ENCODE data around the gene FNDC8.
A peak's percentile ranks its signal among the peaks of the same experiment; 100 is the strongest.

The FNDC8 gene

DNA sequence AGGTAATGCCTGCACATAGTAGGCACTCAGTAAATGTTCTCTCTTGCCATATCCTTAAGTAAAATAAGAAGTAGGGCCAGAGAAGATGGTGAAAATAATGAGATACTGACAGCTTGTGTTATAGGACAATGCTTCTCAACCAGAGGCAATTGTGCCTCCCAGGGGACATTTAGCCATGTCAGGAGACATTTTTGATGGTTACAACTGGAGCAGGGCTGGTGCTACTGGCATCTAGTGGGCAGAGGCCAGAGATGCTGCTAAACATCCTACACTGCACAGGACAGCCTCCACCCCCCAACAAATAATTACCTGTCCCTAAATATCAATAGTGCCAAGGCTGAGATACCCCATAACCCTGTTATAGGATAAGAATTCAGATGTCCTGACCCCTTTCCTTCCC, 3.4 kb upstream of the FNDC8 start:
- peak overlapping the region; percentile 72 for H3K27ac Mint-ChIP-seq
- no peaks in the 10 kb centered on the region for H3K27me3 Mint-ChIP-seq
- H3K4me1 Mint-ChIP-seq (ENCODE audit: low read depth) = peaks cover 41% of the 10 kb centered on the region
- H3K9me3 Mint-ChIP-seq (ENCODE audit: low read depth) = no peaks in the 10 kb centered on the region
- peak overlapping the region; percentile 89 for H3K4me3 Mint-ChIP-seq
- H3K36me3 Mint-ChIP-seq = peaks cover 2% of the 10 kb centered on the region

DNA sequence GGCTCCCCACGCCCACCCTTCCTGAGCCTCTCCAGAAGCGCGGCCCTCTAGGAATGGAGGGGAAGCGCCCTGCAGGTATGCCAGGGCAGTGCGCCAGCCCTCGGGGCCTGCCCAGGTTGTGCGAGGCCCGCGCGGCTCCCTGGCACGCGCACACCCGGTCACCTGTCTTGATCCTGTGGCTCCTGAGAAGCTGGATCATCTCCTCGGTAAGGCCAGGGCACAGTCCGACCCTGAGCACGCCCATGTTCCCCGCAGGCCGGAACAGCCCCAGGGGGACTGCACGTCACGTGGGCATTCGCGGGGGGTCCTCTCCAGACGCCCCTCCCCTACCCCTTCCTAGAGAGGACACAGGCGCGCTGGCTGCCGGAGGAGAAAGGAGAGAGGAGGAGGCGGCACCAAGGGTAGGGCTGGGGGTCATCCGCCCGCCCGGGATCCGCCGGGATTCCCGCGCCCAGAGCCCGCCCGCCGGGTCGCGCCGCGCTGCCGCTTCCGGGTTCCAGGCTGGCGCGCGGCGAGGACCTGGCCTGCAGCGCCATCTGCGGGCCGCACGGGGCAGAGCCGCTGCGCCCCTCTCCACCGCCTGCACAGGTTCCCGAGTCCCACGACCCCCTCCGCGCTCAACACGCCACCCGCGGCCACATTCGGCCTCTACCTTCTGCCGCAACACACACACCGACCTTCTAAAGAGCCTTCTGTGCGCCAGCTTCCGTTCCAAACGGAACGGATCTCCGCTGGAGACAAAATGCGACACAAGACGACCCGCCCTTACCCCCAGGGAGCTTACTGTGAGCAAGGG, 1.8 kb upstream of the FNDC8 start, which contains the start of gene RAD51D:
RAD51D (minus strand) TSS at position 491 of the 796 bp plus-strand sequence; CDS start at position 244, 247 bp downstream.
- Mint-ChIP-seq H3K27ac (peak within 1 kb of the TSS; percentile 96), H3K9me3 (ENCODE audit: low read depth) (no peaks in the 10 kb centered on the region)

DNA sequence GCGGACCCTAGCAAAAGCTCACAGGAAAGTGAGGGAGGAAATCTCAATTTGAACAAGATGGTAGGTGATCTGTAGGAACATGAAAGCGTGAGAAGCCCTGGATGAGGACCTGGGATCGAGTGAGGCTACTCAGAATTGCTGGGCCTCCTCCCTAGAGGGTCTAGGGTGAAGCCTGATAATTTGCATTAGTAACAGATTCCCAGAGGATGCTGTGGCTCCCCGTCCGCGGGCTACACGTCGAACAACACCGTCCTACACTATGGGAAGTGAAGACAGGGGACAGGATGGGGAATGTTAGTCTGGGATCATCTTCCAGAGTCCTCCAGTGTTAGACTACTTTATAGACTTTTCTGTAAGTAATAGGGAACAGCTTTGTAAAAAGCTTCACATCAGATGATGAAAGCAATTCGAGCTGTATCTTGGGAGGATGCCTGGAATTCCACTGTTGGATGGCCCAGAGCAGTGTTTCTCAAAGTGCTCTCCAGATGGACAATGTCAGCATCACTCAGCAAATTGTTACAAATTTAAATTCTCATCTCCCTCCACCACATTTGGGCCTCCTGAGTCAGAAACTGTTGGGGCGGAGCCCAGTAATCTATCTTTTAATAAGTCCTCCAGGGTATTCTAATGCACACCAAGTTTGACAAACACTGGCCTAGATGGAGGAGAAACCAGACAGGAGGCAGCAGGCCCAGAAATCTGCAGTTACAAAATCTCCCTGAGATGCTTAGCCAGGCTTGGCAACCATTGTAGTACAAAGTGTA, 6.5 kb downstream of the FNDC8 start:
- no peaks in the 10 kb centered on the region for H3K36me3 Mint-ChIP-seq
- no peak overlapping the region for H3K4me3 Mint-ChIP-seq
- H3K4me1 Mint-ChIP-seq (ENCODE audit: low read depth) = peaks cover 2% of the 10 kb centered on the region
- no peak overlapping the region for H3K27ac Mint-ChIP-seq
- H3K9me3 Mint-ChIP-seq (ENCODE audit: low read depth) = no peaks in the 10 kb centered on the region
- H3K27me3 Mint-ChIP-seq = no peaks in the 10 kb centered on the region

More for the DNA sequence above, 1.8 kb upstream of the FNDC8 start, which contains the start of gene RAD51D:
- Mint-ChIP-seq H3K27me3 (no peaks in the 10 kb centered on the region), H3K4me3 (peak within 1 kb of the TSS; percentile 96), H3K4me1 (ENCODE audit: low read depth) (peaks cover 41% of the 10 kb centered on the region), H3K36me3 (peaks cover 2% of the 10 kb centered on the region)

DNA sequence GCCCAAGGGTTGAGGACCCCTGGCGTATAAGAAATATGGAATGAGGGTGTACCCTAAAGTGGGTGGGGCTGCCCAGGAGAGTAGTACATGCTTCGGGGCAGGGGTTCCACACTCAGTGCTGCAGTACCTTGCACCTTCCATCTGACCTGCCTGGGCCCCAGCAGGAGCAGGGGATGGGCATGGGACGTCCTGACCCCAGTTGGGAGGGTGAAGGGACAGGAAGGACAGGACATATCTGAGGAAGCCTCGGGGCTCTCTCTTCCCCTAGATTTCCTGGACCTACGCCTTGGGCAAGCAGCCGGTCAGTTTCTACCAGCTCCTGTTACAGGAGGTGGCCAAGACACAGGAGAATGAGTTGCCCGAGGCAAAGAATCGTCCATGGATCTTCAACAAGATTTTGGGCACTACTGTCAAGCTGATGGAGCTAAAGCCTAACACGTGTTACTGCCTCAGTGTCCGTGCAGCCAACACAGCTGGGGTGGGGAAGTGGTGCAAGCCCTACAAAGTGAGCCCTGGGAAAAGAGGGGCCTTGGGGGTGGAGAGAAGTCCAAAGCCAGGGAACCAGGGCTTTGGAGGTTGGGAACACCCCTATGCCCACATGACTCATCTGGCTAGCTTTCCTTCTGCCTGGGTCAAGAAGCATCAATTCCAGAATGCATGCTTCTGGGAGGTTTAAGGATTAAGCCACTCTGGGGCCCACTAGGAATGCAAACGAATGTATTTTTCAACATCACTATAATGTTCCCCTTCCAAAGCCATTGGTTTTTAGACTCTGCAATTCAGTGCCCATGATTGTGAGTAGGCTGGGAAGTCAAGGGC, 7.9 kb downstream of the FNDC8 start:
- no peaks in the 10 kb centered on the region for H3K9me3 Mint-ChIP-seq (ENCODE audit: low read depth)
- H3K4me1 Mint-ChIP-seq (ENCODE audit: low read depth) = peaks cover 2% of the 10 kb centered on the region
- no peak overlapping the region for H3K4me3 Mint-ChIP-seq
- no peaks in the 10 kb centered on the region for H3K27me3 Mint-ChIP-seq
- H3K27ac Mint-ChIP-seq = no peak overlapping the region
- peaks cover 2% of the 10 kb centered on the region for H3K36me3 Mint-ChIP-seq

DNA sequence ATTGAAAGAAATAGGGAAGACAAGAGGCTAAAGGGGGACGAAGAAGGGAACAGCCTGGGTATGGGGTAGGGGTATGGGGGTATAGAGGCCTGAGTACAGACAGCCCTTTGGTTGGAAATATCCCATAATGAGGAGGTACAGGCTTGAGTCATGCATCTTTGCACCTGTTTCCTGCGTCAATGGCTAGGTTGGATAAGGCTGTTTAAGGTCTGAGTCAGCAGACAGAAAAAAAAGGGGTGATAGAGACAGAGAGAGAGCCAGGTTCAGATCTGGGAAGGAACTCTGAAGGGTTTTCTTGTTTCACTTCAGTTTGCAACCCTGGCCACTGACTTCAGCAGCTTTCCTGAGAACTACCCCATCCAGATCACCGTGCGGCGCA, 8.5 kb downstream of the FNDC8 start:
- H3K27ac Mint-ChIP-seq = no peak overlapping the region

DNA sequence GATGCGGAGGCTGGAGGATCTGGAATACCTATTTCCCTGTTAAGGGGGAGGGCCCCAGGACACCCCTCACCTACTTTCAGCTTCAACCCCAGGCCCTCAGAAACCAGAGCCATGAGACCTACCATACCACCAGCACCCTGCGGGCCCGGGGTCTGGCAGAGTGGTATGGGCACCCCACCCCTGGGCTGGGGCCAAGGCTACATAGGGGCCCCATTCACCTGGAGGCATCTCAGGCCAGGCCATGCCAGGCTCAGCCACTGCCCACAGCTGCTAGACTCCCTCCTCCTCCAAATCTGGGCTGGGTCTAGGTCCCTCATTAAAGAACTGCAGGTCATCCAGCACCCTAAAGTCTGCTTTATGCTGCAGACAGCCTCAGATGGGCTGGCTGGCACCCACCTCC, 9.0 kb downstream of the FNDC8 start:
- Mint-ChIP-seq H3K4me3 (no peak overlapping the region), H3K27ac (peak overlapping the region; percentile 54), H3K4me1 (ENCODE audit: low read depth) (peaks cover 2% of the 10 kb centered on the region), H3K9me3 (ENCODE audit: low read depth) (no peaks in the 10 kb centered on the region), H3K36me3 (peaks cover 2% of the 10 kb centered on the region), H3K27me3 (no peaks in the 10 kb centered on the region)

More for the DNA sequence above, 8.5 kb downstream of the FNDC8 start:
- Mint-ChIP-seq H3K36me3 (peaks cover 2% of the 10 kb centered on the region), H3K4me3 (no peak overlapping the region), H3K4me1 (ENCODE audit: low read depth) (peaks cover 2% of the 10 kb centered on the region), H3K9me3 (ENCODE audit: low read depth) (no peaks in the 10 kb centered on the region), H3K27me3 (no peaks in the 10 kb centered on the region)

DNA sequence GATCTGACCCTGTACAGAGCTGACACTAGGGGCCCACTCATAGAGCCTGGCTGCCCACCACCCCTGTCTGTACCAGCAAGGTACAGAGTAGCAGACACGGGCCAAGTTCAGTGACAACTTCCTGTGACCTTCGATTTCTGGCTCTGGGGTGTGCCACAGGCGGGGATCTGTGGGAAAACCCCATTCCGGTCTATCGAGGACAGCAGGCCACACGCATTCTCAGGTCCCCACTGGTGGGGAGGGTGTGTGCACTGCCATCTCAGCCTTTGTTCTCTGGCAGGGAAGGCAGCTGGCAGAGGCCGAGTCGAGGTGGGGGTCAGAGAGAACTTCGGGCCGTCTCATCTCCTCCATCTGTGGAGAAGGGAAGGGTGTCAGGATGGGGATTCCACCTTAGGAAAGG, 10.7 kb downstream of the FNDC8 start:
- peaks cover 2% of the 10 kb centered on the region for H3K4me1 Mint-ChIP-seq (ENCODE audit: low read depth)
- H3K4me3 Mint-ChIP-seq = no peak overlapping the region
- H3K27ac Mint-ChIP-seq = no peak overlapping the region
- H3K27me3 Mint-ChIP-seq = no peaks in the 10 kb centered on the region
- H3K9me3 Mint-ChIP-seq (ENCODE audit: low read depth) = no peaks in the 10 kb centered on the region
- H3K36me3 Mint-ChIP-seq = peaks cover 2% of the 10 kb centered on the region

DNA sequence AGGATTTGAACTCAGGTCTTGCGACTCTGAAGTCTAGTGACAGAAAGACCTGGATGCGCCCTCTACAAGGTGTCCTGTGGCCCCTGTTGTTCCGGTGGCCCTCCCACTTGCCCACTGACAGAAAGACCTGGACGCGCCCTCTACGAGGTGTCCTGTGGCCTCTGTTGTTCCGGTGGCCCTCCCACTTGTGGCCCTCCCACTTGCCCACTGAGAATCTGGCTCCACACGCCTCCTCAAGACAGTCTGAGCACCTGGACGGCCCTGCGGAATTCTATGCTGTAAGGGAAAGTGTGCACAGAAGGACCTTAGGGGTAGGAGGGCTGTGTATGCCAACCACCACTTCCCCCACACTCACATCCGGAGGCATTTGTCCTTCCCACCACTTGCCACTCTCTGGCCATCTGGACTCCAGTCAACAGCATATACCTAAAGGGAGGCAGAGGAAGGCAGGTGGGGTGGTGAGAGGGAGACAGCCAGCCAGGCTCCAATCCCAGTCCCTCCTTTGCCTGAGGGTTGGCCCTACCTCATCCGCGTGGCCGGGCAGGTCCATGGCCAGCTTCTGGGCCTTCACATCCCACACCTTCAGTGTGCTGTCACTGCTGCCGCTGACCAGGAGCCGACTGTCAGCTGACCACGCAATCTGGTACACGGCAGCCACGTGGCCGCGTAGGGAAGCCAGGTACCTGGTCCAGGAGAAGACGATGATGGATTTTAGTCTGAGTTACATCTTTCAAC, 11.6 kb downstream of the FNDC8 start:
- Mint-ChIP-seq H3K27ac (no peak overlapping the region), H3K9me3 (ENCODE audit: low read depth) (no peaks in the 10 kb centered on the region), H3K4me1 (ENCODE audit: low read depth) (peaks cover 2% of the 10 kb centered on the region), H3K4me3 (no peak overlapping the region), H3K36me3 (peaks cover 2% of the 10 kb centered on the region), H3K27me3 (no peaks in the 10 kb centered on the region)

DNA sequence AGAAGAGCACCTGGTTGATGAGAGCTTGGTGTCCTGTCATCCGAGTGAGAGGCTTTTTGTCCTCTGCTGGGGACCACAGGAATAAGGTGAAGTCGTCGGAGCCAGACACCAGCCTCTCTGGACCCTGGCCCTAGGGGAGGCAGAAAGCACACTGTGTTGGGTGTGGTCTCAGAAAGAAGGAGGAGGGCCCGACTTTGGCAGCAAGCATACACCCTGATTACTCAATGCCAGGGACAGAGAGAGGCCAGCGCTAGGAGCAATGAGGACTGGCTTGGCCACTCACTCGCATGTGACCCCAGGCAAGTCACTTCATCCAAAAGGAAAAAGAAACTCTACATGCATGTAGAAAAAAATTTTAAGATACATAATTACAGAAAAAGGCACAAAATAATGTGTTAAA, 13.9 kb downstream of the FNDC8 start:
- Mint-ChIP-seq H3K27me3 (no peaks in the 10 kb centered on the region), H3K27ac (no peak overlapping the region), H3K36me3 (peaks cover 2% of the 10 kb centered on the region), H3K4me1 (ENCODE audit: low read depth) (peaks cover 1% of the 10 kb centered on the region), H3K9me3 (ENCODE audit: low read depth) (no peaks in the 10 kb centered on the region), H3K4me3 (no peak overlapping the region)

DNA sequence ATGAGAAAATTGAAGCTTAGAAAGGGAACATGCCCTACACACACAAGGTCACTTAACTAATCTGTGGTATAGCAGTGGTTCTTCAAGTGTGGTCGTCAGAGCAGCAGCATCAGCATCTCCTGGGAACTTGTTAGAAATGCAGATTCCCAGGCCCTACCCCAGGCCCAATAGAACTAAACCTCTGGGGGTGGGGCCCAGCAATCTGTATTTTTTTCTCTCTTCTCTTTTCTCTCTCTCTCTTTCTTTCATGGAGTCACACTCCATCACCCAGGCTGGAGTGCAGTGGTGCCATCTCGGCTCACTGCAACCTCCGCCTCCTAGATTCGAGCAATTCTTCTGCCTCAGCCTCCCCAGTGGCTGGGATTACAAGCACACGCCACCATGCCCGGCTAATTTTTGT, 16.8 kb downstream of the FNDC8 start:
- H3K4me1 Mint-ChIP-seq (ENCODE audit: low read depth) = peaks cover 13% of the 10 kb centered on the region
- peaks cover 3% of the 10 kb centered on the region for H3K36me3 Mint-ChIP-seq
- no peaks in the 10 kb centered on the region for H3K27me3 Mint-ChIP-seq
- no peak overlapping the region for H3K27ac Mint-ChIP-seq
- H3K9me3 Mint-ChIP-seq (ENCODE audit: low read depth) = no peaks in the 10 kb centered on the region
- H3K4me3 Mint-ChIP-seq = no peak overlapping the region

DNA sequence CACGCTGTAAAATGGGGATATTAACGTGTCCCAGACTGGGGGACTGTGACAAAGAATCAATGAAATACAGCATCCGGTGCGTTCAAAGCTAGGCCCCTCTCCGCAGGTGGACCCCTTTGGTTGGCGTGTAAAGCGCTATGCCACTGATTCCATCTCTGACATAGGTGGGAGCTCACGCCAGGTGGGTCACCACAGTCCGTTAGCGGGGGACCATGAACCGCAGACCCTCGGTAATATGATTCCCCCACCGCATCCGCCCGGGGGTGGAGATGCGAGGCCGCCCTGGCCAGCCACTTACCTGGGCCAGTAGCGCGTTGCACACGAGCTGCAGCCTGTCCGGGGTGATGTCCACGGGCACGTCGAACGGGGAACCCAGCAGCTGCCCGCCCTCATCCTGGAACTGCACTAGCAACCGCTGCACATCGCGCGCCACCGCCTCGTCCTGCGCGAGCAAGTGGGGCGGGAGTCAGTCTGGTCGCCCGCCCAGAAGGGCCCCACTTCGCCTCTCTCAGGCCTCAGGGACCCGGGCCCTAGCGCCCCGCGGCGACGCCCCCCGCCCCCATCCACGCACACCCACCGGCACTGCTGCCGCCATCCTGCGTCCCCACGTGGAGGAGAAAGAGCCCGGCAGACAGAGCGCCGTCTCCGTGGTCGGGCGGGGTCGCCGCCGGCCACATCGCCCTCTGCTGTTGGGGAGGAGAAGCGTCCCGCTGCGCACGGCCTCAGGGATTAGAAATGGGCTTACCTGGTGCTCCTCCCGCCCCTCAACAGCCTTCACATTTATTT, 20.5 kb downstream of the FNDC8 start, which contains the start of gene NLE1:
NLE1 (minus strand) TSS at position 623 of the 786 bp plus-strand sequence; CDS start at position 595, 28 bp downstream.
- H3K36me3 Mint-ChIP-seq = peaks cover 2% of the 10 kb centered on the region
- no peaks in the 10 kb centered on the region for H3K27me3 Mint-ChIP-seq
- H3K4me1 Mint-ChIP-seq (ENCODE audit: low read depth) = peaks cover 17% of the 10 kb centered on the region
- peak within 1 kb of the TSS; percentile 86 for H3K27ac Mint-ChIP-seq
- peak within 1 kb of the TSS; percentile 91 for H3K4me3 Mint-ChIP-seq
- H3K9me3 Mint-ChIP-seq (ENCODE audit: low read depth) = no peaks in the 10 kb centered on the region

DNA sequence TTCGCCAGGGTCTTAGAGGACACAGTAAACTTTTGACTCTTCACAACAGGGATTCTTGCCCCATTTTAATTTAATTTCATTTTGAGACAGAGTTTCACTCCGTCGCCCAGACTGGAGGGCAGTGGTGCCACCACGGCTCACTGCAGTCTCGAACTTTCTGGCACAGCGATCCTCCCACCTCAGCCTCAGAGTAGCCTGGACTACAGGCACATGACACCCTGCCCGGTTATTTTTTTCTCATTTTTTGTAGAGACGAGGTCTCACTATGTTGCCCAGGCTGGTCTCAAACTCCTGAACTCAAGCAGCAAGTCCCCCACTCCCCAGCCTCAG, 21.0 kb downstream of the FNDC8 start:
- Mint-ChIP-seq H3K36me3 (peaks cover 2% of the 10 kb centered on the region), H3K27me3 (no peaks in the 10 kb centered on the region), H3K4me1 (ENCODE audit: low read depth) (peaks cover 17% of the 10 kb centered on the region), H3K27ac (peak overlapping the region; percentile 86), H3K9me3 (ENCODE audit: low read depth) (no peaks in the 10 kb centered on the region), H3K4me3 (peak overlapping the region; percentile 91)

DNA sequence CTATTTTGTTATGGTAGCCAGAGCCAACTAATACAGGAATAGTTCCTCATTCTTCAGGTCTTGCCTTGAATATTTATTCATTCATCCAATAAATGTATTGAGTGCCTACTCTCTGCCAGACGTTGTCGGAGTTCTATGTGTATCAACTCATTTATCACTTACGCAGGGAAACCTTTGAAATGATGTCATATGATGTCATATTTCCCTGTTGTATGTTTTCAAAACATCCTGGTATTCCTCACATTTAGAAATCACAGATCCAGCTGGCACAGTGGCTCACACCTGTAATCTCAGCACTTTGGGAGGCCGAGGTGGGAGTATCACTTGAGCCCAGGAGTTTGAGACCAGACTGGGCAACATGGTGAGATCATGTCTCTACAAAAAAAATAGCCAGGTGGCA, 23.4 kb downstream of the FNDC8 start:
- H3K4me1 Mint-ChIP-seq (ENCODE audit: low read depth) = peaks cover 16% of the 10 kb centered on the region
- no peaks in the 10 kb centered on the region for H3K27me3 Mint-ChIP-seq
- H3K36me3 Mint-ChIP-seq = peaks cover 2% of the 10 kb centered on the region
- no peak overlapping the region for H3K4me3 Mint-ChIP-seq
- no peak overlapping the region for H3K27ac Mint-ChIP-seq
- H3K9me3 Mint-ChIP-seq (ENCODE audit: low read depth) = no peaks in the 10 kb centered on the region
